Mammary epithelial cell (primary cell): ENCODE results near the gene AMPD3.

Experiments
- CTCF ChIP-seq, 2 donors: IDR thresholded peaks in 1 of 2; conservative IDR thresholded peaks in 1 of 2; 2 replicates each; pipeline ENCODE4 v1.5.1; 2011 to 2012; ENCODE audit warnings: inconsistent platforms in 2 of 2, low read length in 2 of 2, mild to moderate bottlenecking in 2 of 2, control low read depth in 1 of 2, low read depth in 1 of 2; ENCODE audit not compliant: insufficient read depth in 1 of 2; ENCODE audit errors: extremely low read depth in 1 of 2
- EZH2 ChIP-seq: IDR thresholded peaks from 2 replicates; pipeline ENCODE4 v1.6.1; 2012; ENCODE audit warnings: low read length, inconsistent platforms, borderline replicate concordance

GRCh38 chr11:10543782-10544181 is 88.7 kb downstream of the AMPD3 start:
- TF ChIP-seq CTCF (conservative IDR thresholded peaks at IDR 0.05 in 1 of 2, IDR thresholded peaks at IDR 0.05 in 1 of 2; ENCODE audit: extremely low read depth in 1 of 2, insufficient read depth in 1 of 2, low read depth in 1 of 2, low read length in 2 of 2) (no peak), EZH2 (no peak)
